GM12865 (cell line): ENCODE results near the gene RAB27B.

Experiments
- DNase-seq: peaks from one replicate; pipeline ENCODE4 v3.0.0; 2010; ENCODE audit warnings: low read depth
- H3K4me3 ChIP-seq: 2 replicates; pipeline ENCODE4 v1.5.1; 2011; ENCODE audit warnings: mild to moderate bottlenecking, low read depth, low read length, control low read depth
- TF ChIP-seq, protein P1 (sequence below): IDR thresholded peaks from 2 replicates; pipeline ENCODE4 v1.5.1; 2011; ENCODE audit warnings: low read length, control low read depth, low read depth, inconsistent platforms; ENCODE audit not compliant: insufficient read depth; ENCODE audit errors: missing control alignments

RAB27B gene, protein sequence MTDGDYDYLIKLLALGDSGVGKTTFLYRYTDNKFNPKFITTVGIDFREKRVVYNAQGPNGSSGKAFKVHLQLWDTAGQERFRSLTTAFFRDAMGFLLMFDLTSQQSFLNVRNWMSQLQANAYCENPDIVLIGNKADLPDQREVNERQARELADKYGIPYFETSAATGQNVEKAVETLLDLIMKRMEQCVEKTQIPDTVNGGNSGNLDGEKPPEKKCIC

DNA sequence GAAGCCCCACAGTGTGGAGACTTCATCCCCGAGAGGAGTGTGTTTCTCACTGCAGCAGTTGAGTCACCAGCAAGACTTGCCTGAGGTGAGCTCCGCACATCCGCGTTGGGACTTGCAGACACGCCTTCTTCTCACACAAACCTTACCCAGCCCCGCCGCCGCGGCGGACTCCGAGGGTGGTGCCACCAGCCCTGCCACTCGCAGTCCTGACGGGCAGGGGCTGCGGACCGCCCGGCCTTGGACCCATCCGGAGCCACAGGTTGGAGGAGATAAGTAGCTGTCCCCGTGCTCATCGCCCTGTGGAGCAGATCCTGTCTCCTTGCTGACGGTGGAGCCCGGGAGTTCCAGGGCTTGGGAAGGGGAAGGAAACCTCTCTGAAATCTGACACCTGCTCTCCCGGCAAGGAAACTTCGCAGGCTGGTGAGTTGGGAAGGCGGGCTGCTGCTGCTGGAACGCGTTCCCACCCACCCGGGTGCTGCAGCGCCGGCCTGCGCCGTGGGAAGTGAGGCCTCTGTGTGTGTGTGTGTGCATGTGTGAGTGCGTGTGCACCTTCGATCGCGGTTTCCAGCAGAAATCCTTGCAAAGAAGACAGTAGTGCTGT lies at the start of gene RAB27B:
RAB27B (plus strand) TSS at position 197 of the 601 bp plus-strand sequence. CDS start 49,109 bp downstream, outside the sequence.
- H3K4me3 ChIP-seq, result no peak within 1 kb of the TSS
- TF ChIP-seq, protein P1, sequence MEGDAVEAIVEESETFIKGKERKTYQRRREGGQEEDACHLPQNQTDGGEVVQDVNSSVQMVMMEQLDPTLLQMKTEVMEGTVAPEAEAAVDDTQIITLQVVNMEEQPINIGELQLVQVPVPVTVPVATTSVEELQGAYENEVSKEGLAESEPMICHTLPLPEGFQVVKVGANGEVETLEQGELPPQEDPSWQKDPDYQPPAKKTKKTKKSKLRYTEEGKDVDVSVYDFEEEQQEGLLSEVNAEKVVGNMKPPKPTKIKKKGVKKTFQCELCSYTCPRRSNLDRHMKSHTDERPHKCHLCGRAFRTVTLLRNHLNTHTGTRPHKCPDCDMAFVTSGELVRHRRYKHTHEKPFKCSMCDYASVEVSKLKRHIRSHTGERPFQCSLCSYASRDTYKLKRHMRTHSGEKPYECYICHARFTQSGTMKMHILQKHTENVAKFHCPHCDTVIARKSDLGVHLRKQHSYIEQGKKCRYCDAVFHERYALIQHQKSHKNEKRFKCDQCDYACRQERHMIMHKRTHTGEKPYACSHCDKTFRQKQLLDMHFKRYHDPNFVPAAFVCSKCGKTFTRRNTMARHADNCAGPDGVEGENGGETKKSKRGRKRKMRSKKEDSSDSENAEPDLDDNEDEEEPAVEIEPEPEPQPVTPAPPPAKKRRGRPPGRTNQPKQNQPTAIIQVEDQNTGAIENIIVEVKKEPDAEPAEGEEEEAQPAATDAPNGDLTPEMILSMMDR, result no peak
- DNase-seq, result peak; percentile 16

DNA sequence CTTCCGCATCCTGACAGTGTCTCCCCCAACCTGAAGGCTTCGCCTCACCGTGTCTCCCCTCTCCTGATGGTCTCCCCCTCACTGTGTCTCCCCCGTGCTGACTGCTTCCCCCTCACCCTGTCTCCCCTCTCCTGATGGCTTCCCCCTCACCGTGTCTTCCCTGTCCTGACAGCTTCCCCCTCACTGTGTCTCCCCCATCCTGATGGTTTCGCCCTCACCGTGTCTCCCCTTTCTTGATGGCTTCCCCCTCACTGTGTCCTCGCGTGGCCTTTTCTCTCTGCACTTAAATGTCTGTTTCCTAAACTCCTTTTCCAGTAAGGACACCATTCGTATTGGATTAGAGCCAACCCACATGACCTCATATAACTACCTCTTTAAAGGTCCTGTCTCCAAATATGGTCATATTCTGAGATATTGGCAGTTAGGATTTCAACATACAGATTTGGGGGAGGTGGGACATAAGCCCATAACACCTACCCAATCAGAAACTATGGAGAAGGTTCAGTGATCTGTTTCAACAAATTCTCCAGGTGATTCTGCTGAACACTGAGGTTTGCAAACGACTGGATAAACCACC lies 47.9 kb upstream of the RAB27B start:
- H3K4me3 ChIP-seq, result no peak overlapping the region
- DNase-seq, result no peak
- TF ChIP-seq, protein P1, result no peak

DNA sequence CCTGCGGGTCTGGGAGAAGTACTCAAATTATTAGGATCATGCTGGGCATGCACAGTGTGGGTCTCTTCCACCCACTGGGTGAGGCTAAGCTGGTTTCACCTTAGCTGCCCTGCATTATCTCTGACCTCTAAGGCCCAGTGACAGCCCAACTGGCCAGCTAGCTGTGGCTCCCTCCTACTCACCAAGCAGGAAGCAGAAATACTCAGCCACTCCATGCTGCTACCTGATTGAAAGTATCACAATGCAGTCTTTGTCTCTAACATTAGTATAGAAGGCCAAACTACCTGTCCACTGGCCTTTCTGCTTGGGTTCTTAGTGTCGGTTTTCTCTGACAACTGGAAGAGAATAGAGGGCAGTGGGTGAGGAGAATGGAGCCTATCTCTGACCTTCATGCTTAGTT lies 47.3 kb upstream of the RAB27B start:
- TF ChIP-seq, protein P1, result no peak
- no peak for DNase-seq
- no peak overlapping the region for H3K4me3 ChIP-seq

DNA sequence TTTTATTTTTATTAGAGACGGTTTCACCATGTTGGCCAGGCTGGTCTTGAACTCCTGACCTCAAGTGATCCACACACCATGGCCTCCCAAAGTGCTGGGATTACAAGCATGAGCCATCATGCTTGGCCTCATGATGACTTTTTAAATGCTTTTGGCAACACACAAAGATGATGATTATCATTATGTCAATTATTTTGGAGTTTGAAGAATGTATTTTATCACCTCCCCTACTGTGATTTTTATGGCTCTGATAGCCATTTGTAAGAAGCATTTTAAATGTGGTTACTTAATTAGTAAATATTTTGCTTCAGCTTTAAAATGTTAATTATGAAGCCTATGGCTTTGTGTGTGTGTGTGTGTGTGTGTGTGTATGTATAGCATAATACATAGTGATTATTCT lies 45.1 kb upstream of the RAB27B start:
- TF ChIP-seq, protein P1, result no peak
- H3K4me3 ChIP-seq, result no peak overlapping the region
- no peak for DNase-seq

DNA sequence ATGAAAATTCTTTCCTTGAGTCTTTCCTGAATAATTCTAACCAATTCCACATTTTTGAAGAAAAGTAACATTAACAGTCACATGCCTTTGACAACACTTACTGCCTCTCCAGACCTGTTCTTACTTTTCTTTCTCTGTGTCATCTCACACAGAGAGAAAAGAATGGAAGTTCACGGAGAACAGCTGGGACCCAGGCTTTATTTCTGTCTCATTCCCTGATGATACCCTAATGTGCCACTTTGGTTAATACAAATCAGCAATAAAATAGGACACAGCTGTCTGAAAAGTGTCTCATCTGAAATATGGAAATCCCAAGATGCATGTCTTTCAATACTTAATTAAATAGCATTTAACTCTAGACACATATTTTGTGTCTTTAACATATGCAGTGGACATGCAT lies 42.1 kb upstream of the RAB27B start:
- no peak overlapping the region for H3K4me3 ChIP-seq

DNA sequence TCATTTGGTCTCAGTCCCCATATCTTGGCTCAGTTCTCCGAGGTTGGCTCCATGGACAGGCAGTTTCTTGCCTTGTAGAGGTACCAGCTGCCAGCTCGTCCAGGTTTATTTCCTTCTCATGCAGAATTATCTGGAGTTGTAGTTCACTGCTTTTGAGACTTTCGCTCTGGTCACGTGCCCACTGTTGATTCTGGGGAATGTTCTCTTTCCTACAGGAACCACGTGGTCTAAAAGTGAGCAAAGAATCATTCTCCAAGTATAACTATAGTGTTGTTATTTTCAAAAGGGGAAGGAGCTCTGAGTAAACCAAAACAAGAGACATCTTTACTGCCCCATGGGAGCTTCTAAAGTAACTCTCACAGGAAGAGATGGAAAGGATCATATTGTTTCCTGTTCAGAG lies 41.2 kb upstream of the RAB27B start:
- TF ChIP-seq, protein P1, result no peak
- no peak overlapping the region for H3K4me3 ChIP-seq
- no peak for DNase-seq

More for the DNA sequence above, 42.1 kb upstream of the RAB27B start:
- TF ChIP-seq, protein P1, result no peak
- no peak for DNase-seq

DNA sequence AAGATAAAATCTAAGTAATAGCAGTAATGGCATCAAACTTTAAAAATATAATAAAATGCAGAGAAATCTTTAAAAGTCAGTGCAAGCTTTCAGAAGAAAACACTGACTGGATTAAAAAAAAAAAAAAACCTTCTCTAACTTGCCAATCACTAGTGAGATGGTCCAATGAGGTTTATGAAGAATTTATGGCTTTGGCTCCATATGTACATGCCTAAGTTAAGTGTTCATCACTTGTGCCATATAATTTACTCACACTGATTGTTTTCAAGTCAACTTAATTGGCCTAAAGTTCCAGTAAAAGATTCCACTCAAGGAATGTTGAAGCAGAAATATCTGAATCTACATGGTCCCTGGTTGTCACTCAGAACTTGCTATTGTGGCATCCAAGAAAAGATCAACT lies 40.7 kb upstream of the RAB27B start:
- TF ChIP-seq, protein P1, result no peak
- no peak for DNase-seq
- H3K4me3 ChIP-seq, result no peak overlapping the region
